ENCODE data around the gene AKAP9.

- TF ChIP-seq, protein P1, sequence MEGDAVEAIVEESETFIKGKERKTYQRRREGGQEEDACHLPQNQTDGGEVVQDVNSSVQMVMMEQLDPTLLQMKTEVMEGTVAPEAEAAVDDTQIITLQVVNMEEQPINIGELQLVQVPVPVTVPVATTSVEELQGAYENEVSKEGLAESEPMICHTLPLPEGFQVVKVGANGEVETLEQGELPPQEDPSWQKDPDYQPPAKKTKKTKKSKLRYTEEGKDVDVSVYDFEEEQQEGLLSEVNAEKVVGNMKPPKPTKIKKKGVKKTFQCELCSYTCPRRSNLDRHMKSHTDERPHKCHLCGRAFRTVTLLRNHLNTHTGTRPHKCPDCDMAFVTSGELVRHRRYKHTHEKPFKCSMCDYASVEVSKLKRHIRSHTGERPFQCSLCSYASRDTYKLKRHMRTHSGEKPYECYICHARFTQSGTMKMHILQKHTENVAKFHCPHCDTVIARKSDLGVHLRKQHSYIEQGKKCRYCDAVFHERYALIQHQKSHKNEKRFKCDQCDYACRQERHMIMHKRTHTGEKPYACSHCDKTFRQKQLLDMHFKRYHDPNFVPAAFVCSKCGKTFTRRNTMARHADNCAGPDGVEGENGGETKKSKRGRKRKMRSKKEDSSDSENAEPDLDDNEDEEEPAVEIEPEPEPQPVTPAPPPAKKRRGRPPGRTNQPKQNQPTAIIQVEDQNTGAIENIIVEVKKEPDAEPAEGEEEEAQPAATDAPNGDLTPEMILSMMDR (IDR thresholded peaks at IDR 0.05): no peak
- TF ChIP-seq POLR2AphosphoS5 (IDR thresholded peaks at IDR 0.05; ENCODE audit: insufficient read depth in 1 of 2, low read depth in 1 of 2): no peak
These were observed 69.6 kb downstream of the AKAP9 start for GRCh38 chr7:92010215-92010614.
